NOMO-1 treated with dmso at 0.1 percent for 144 hours (cell line): ENCODE measurements around the gene UPB1.

Experiments used
- DNase-seq: peaks from one replicate; lab custom pipeline; 2025; ENCODE audit not compliant: unreplicated experiment; lab: John Stamatoyannopoulos, UW

UPB1 gene

DNA sequence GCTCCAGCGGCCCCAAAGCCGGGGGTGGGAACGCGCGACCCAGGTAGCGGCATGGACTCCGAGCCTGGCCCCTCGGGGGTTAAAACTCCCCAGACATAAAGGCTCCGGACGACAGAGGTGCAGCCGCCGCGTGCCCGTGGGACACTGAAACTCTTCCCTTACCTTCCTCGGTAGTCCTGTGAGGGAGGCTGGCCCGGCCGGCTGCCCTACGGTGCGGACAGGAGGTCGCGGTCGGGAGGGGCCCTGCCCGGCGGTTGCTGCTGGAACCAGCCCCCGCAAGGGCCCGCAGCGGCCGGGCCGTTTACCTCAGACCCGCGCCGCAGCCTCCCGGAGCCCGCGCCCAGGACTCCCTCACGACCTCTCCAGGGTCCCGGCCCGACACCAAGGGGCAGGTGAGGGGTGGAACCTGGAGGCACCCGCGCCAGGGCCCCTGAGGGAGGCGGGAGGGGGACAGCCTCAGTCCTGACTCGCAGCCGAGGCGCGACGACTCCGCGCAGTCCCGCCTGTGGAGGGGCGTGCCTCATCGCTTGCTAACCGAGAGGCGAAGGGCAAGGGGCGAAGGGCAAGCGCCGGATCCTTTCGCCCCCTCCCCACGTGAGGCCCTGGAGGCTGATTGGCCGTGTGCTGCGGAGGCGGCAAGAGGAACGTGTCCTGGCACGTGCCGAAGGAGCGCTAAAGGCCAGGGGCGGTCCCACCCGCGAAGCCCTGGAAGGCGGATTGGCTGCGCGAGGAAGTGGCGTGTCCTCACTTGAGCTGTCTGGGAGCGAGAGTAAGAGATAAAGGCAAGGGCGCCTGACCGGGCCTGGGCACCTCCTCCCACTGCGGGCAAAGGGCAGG, at the start of gene UPB1:
Gene UPB1, plus strand, starts transcription at position 805 of the 837 bp plus-strand sequence. CDS start 72 bp downstream, outside the sequence.
- DNase-seq: no peak

DNA sequence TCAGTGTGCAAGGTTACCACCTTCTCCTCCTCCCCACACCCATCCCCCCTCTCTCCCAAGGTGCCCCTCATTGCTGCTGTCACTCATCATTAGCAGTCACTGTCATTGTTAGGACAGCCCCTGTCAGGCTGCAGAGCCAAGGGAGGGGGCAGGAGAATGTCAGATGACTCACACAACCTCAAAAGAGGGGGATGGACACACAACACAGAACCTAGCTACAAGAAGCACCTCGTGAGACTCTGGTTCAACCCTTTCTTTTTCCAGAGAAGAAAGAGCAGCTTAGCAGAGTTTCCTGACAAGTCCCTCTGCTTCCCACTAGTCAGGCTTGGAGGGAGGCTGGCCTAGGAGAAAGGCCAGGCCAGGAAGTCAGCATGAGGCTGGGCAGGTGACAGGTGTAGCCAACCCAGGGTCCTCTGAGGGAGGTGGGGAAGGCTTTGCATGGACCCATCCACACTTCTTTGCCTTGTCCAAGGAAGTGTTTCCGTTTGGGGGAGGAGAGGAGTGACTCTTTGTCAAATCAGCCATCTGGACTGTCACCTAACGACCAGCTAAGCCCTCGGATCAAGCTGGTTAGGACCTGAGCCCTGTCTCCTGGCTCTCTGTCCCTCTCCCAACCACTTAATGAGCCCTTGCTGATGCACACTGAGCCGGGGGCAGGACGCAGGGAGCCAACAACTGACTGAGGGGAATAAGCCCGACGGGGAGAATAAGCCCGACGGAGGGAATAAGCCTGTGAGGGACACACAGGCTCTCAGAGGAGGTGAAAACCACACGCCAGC, 49.5 kb upstream of the UPB1 start:
- DNase-seq: no peak

DNA sequence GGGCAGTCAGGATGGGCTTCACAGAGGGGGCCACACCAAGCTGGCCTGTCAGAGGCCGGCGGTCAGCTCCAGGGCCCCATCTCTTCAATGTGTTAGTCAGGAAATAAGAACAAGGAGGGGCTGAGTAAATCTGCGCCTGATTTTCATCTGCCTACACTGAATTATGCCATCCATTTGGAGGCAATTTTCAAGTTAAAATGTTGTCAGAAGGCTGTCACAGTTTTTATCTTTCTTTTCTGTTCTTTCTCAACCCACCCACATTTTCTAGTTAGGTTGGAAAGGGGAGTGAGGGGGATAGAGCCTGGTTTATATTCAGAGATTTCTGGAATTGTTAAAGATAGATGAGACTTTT, 48.9 kb upstream of the UPB1 start:
- no peak for DNase-seq

- no peak for DNase-seq
Measured at GRCh38 chr22:24450610-24451009, 44.5 kb upstream of the UPB1 start.

DNA sequence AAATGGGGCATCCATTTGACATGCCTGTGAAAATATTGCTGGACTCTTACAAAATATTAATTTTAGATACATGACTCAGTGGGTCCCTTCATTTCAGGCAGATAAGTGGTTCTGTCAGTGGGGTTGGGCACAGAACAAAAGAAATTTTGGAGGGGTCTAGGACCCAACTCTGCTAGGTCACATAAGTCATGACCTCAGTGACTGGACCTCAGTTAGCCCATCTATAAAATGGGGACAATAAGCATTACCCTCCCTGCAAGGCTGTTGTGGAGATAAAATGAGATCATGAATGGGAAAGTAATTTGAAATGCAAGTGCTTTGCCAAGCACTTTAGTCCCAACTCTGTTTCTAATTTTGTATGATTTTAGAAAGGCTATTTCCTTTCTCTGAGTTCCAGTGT, 44.0 kb upstream of the UPB1 start:
- no peak for DNase-seq

DNA sequence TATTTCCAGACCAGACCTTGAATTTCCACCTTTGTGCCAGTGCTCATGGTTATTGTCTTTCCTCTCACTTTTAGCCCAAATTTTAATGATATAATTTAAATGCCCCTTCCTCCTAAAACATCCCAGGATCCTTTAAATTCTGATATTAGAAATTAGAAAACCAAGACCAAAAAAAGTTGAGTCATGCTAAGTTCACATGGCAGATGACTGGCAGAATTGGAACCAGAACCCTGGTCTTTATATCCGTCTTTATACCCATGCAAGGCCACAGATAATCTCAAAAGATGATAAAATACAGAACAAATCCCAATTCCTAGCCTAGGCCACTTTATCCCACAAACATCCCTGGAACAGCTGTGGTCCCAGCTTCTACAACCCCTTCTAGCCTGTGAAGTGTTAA, 41.3 kb upstream of the UPB1 start:
- DNase-seq: no peak

DNA sequence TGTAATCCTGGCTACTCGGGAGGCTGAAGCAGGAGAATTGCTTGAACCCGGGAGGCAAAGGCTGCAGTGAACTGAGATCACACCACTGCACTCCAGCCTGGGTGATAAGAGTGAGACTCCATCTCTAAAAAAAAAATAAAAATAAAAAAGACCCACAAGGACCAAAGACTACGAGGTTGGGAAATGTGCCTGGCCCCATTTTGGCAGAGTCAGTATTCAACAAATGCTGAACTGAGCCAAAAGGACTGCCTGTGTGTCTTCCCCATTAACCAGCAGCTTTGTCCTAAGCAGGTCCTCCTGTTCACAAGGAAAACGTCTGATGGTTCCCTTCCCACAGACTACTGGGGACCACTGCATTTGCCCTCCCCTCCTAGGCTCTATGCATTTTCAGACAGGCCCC, 40.1 kb upstream of the UPB1 start:
- DNase-seq: no peak

DNA sequence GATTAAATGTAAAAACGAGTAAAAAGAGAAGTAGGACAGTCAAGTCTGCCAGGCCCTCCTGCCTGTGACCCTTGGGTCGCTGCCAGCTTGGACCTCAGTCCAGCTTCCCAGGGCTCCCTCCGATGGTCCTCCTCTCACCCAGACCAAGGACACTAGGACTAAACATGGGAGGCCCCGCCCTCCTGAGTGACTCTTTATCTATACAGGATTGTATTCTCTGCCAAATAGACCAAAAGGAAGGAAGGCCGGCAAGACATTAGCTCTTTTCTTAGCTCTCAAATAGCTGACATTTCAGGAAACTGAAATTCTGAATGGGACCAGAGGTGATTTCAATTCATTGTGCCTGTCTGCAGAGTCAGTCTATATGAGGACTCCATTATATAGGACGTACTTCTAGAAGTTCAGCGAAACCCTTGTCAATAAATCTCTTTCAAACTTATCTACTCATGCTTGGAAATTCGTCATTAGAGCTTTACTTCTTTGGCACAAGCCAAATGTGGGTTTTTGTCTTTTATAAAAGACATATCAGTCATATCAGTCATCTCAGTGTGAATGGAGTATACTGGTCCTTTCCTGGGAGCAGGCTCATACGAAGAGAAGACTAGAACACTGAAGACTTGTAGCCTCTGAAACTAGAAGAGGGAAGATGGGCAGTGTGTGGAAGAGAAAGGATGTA, 39.2 kb upstream of the UPB1 start:
- no peak for DNase-seq

- DNase-seq: no peak
Measured at GRCh38 chr22:24457894-24458420, 37.2 kb upstream of the UPB1 start.

DNA sequence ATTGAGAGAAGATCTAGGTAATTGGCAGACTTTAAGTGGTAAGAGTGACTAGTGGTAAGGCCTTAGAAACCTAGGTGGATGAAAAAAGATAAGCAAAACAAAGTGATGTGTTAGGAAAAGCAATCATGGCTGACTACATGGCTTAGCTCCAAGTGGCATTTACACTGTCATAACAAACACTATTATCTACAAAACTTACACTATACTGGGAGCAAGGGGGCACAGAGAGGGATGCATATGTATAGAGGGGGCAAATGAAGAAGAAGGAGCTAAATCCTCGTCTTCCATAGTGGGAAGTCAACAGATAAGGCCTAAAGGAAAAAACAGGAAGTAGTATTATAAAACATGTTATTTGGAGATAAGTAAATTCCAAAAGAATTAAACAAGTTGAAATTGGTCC, 35.2 kb upstream of the UPB1 start:
- DNase-seq: no peak

DNA sequence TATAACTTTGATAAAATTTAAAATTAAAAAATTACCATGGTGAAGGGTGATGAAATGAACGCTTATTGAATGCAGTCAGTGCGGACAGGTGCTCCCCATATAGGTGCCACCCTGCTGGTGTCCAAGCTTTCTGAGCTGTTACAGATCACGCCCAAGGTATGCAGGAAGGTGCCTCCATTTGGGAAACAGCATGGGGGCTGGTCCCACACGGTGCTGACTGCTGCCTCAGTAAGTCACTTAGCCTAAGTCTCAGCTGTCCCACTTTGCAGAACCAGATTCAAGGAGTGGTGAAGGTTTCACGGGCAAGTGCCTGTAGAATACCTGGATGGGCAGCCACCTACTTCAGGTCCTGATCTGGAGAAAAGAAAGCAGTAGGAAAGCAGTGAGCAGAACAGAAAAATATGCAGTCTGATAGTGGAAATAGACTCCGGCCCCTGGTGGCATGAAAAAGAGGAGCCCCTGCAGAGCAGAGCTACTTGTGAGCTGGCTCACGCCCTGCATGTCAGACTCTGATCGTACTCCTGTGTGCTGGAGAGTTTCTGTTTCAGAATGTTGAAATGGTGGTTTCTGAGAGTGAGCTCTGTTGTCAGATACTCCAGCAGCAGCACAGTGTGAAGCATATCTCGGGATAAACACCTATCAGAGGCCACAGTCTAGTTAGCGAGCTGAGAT, 34.6 kb upstream of the UPB1 start:
- no peak for DNase-seq

- DNase-seq: peak; percentile 45
Measured at GRCh38 chr22:24463071-24463760, 31.9 kb upstream of the UPB1 start.

DNA sequence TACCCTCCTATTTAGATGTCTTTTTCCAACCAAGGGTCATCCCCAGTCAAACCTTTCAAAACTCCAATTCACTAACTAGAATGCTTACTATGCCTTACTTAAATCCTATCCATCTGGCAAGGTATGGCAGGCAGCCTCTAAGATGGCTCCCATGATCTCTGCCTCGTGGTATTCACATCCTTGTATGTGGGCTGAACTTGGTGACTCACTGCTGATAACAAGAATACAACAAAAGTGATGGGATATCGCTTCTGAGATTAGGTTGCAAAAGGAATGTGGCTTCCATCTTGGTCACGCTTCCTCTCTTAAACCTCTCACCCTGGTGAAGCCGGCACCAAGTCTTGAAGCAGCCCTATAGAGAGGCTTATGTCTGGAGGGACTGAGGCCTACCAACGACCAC, 29.6 kb upstream of the UPB1 start:
- no peak for DNase-seq

GRCh38 chr22:24465975-24466374, 29.2 kb upstream of the UPB1 start:
- no peak for DNase-seq

DNA sequence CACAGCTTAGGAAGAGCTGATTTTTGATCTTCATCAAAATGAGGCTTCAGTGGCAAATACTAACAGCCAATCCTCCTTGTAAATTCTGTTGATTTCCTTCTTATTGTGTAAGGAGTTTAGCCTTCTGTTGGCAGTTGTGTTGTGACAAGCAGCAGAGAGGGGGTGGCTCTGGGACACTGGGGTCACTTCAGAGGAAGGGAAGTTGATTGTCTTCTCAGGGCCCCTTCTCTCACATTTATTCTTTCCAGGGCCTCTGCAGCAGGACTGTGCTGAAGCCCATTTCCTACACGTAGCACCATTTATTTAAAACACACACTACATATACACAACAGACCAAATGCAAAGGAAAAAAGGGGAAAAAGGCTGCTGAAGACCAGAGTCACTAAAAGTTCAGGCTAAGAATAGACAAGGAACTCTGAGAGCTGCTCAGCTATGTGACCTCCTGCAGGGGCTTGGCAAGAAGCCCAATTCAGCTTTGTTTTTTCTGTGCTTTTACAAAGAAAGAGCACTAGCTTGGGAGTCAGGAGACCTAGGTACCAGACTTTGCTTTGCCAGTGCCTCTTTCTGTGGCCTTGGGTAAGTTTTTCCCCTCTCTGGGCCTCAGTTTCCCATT, 28.3 kb upstream of the UPB1 start:
- peak; percentile 65 for DNase-seq

DNA sequence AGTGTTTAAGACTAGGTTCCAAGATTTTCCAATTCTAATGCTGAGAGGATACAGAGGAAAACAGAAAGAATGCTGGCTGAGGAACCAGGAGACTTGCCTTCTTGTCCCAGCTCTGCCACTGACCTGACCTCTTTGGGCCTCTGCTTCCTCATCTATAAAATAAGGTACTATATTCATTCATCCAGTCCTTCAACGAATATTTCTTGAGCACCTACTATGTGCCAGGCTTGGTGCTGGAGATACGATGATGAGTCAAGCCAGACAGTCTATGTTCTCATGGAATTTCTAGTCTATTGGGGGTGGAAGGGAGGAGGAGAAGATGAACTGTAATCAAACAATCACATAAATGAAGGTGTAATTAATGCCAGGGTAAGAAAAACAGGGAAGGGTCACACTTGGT, 27.8 kb upstream of the UPB1 start:
- DNase-seq: no peak

GRCh38 chr22:24471570-24471969, 23.6 kb upstream of the UPB1 start:
- DNase-seq: no peak

DNA sequence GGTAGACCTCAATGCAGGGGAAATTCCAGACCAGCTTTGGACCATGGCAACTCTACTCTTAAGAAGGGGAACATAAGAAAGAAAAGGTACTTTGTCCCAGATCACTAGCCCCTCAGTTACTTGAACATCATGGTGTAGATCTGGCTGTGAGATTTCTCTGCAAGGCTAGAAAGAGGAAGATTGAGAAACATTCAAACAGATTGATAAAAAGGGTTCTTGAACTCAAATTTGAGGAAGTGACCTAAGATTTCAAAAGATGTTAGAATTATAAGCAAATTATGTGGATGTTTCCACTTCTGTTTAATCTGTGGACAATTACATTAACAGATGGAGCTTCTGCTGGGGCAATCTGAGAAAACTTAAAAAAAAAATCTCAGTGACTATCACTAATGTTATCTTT, 21.8 kb upstream of the UPB1 start:
- peak; percentile 84 for DNase-seq

DNA sequence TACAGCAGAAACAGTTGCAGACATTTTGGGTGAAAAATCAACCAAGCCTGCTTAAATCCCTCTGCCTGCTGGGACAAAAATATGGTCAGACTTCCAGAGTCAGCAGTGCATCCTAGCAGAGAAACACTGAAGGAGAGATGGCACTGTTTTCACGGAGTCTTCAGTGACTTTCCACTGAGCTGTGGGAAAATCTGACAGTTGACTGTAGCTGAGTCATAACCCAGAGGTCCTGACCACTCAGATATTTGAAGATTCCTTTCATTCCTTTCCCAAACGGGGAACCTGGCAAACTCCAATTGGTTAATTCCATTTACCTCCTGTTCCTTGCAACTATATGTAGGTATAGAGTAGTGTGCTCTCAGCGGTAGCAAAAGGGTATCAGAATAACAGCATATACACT, 20.9 kb upstream of the UPB1 start:
- no peak for DNase-seq

- no peak for DNase-seq
Measured at GRCh38 chr22:24474649-24475255, 20.4 kb upstream of the UPB1 start.
